WTC11 (cell line): ENCODE data around the gene GPR18. TPM values are rescaled to one million over a fixed set of nuclear protein-coding genes. Genes with fewer than 3 reads are reported as not detected.

ENCODE experiments used
- ATAC-seq: fragments of 200-7000 bp; cut with Tn5 transposase; 2 replicates; pipeline ENCODE4 v1.10.0; 2021; ENCODE audit warnings: mild to moderate bottlenecking, moderate library complexity
- CTCF ChIA-PET: fragments of 300-600 bp; sonication (Branson Sonifier 250); formaldehyde crosslinking; loops from one replicate; lab custom pipeline; 2021; ENCODE audit warnings: antibody characterized with exemption; lab: Charles Lee
- POLR2A ChIA-PET: fragments of 350-600 bp; sonication (Branson Sonifier 250); formaldehyde crosslinking; loops from one replicate; lab custom pipeline; 2021; ENCODE audit warnings: antibody characterized with exemption; lab: Charles Lee
- DNase-seq: peaks from one replicate; pipeline ENCODE4 v3.0.0; 2021; ENCODE audit warnings: low spot score
- H3K27ac Mint-ChIP-seq: 2 replicates; pipeline ENCODE4 v1.8.0; 2021; ENCODE audit warnings: mixed read lengths
- H3K27me3 Mint-ChIP-seq: 2 replicates; pipeline ENCODE4 v1.8.0; 2021; ENCODE audit warnings: low read depth, mild to moderate bottlenecking, moderate library complexity, mixed read lengths
- H3K36me3 Mint-ChIP-seq: 2 replicates; pipeline ENCODE4 v1.8.0; 2021; ENCODE audit warnings: mixed read lengths
- H3K4me1 Mint-ChIP-seq: 2 replicates; pipeline ENCODE4 v1.8.0; 2022; ENCODE audit warnings: mixed read lengths
- H3K4me3 Mint-ChIP-seq: 2 replicates; pipeline ENCODE4 v1.8.0; 2021; ENCODE audit warnings: mild to moderate bottlenecking, moderate library complexity, mixed read lengths
- H3K9me3 Mint-ChIP-seq: 2 replicates; pipeline ENCODE4 v1.8.0; 2021; ENCODE audit warnings: mixed read lengths
- AFF4 ChIP-seq: sonication (generic); formaldehyde crosslinking; IDR thresholded peaks from 2 replicates; pipeline ENCODE4 v1.8.1; 2023; ENCODE audit warnings: mild to moderate bottlenecking, missing genetic modification reagents, borderline replicate concordance
- ATF1 ChIP-seq: sonication (generic); formaldehyde crosslinking; IDR thresholded peaks from 2 replicates; pipeline ENCODE4 v1.8.1; 2023; ENCODE audit warnings: mild to moderate bottlenecking, moderate library complexity, missing genetic modification reagents
- ATF6 ChIP-seq: sonication (generic); formaldehyde crosslinking; IDR thresholded peaks from 2 replicates; pipeline ENCODE4 v1.8.1; 2023; ENCODE audit warnings: mild to moderate bottlenecking, missing genetic modification reagents
- CDX4 ChIP-seq: fragments of 250-450 bp; sonication (Bioruptor Pico); IDR thresholded peaks from 2 replicates; pipeline ENCODE4 v1.9.0; 2021; ENCODE audit warnings: moderate library complexity, mild to moderate bottlenecking, inconsistent platforms, borderline replicate concordance
- FOXP4 ChIP-seq: sonication (generic); formaldehyde crosslinking; IDR thresholded peaks from 2 replicates; pipeline ENCODE4 v1.8.0; 2022; ENCODE audit warnings: mild to moderate bottlenecking, missing genetic modification reagents
- GRHL2 ChIP-seq: fragments of 250-450 bp; sonication (Bioruptor Pico); IDR thresholded peaks from 2 replicates; pipeline ENCODE4 v1.8.0; 2022; ENCODE audit warnings: mild to moderate bottlenecking, moderate library complexity; ENCODE audit not compliant: insufficient replicate concordance, severe bottlenecking
- GTF2I ChIP-seq: fragments of 250-450 bp; sonication (Bioruptor Pico); conservative IDR thresholded peaks from 2 replicates; pipeline ENCODE4 v1.4.0; 2021; ENCODE audit warnings: mild to moderate bottlenecking
- NFYB ChIP-seq: sonication (generic); formaldehyde crosslinking; conservative IDR thresholded peaks from 2 replicates; pipeline ENCODE4 v1.8.0; 2022; ENCODE audit warnings: low read depth, missing genetic modification reagents
- NR2C2 ChIP-seq: sonication (generic); formaldehyde crosslinking; IDR thresholded peaks from 2 replicates; pipeline ENCODE4 v1.8.0; 2022; ENCODE audit warnings: mild to moderate bottlenecking, missing genetic modification reagents
- PREB ChIP-seq: sonication (generic); formaldehyde crosslinking; IDR thresholded peaks from 2 replicates; pipeline ENCODE4 v1.8.1; 2022; ENCODE audit warnings: mild to moderate bottlenecking, missing genetic modification reagents, moderate library complexity, borderline replicate concordance
- PRRX2 ChIP-seq: fragments of 250-450 bp; sonication (Bioruptor Pico); IDR thresholded peaks from 2 replicates; pipeline ENCODE4 v1.8.0; 2021; ENCODE audit warnings: mild to moderate bottlenecking
- SMAD3 ChIP-seq: sonication (generic); formaldehyde crosslinking; IDR thresholded peaks from 2 replicates; pipeline ENCODE4 v1.8.0; 2022; ENCODE audit warnings: missing genetic modification reagents, mild to moderate bottlenecking, borderline replicate concordance
- SOX15 ChIP-seq: fragments of 250-450 bp; sonication (Bioruptor Pico); IDR thresholded peaks from 2 replicates; pipeline ENCODE4 v1.9.0; 2021; ENCODE audit warnings: mild to moderate bottlenecking
- SP1 ChIP-seq: sonication (generic); formaldehyde crosslinking; conservative IDR thresholded peaks from 2 replicates; pipeline ENCODE4 v1.8.1; 2022; ENCODE audit warnings: missing genetic modification reagents
- TEAD1 ChIP-seq: sonication (generic); formaldehyde crosslinking; IDR thresholded peaks from 2 replicates; pipeline ENCODE4 v1.8.0; 2022; ENCODE audit warnings: mild to moderate bottlenecking, missing genetic modification reagents
- TEAD4 ChIP-seq: sonication (generic); formaldehyde crosslinking; IDR thresholded peaks from 2 replicates; pipeline ENCODE4 v1.8.0; 2022; ENCODE audit warnings: mild to moderate bottlenecking, missing genetic modification reagents
- ZBTB43 ChIP-seq: sonication (generic); formaldehyde crosslinking; IDR thresholded peaks from 2 replicates; pipeline ENCODE4 v1.8.1; 2023; ENCODE audit warnings: mild to moderate bottlenecking, missing genetic modification reagents
- total RNA-seq: library from RNA; stranded (reverse); gene quantifications from 3 replicates; pipeline ENCODE4 v1.2.3, GENCODE V29; 2021

GPR18 gene
- total RNA-seq, 1 experiment from 2014 or later: 0.09 TPM

GRCh38 chr13:99218969-99219368 lies 39.2 kb downstream of the GPR18 start:
- CTCF ChIA-PET: interaction anchor here (1.1 kb wide), 1 partner anchor 43 kb away, joined by 3 read pairs; no protein-coding TSS in a partner anchor
- Mint-ChIP-seq H3K9me3 (peaks cover 4% of the 10 kb centered on the region; the same call in 1 of the 2 replicates), H3K27ac (0 out of 2 replicates have a peak overlapping the region, but pooled peaks have one; percentile 71), H3K4me1 (peaks cover 48% of the 10 kb centered on the region), H3K4me3 (no peak overlapping the region)
- no peak for ATAC-seq
- no peak for DNase-seq
- no peak for TF ChIP-seq SMAD3
- no peak for TF ChIP-seq NR2C2 (CRISPR knock-in tag)
- TF ChIP-seq SP1 (CRISPR knock-in tag): no peak
- no peak for TF ChIP-seq ZBTB43 (CRISPR knock-in tag)
- TF ChIP-seq FOXP4 (CRISPR knock-in tag): no peak
- TF ChIP-seq NFYB (CRISPR knock-in tag): no peak
- no peak for TF ChIP-seq ATF1 (CRISPR knock-in tag)
- no peak for TF ChIP-seq TEAD4 (CRISPR knock-in tag)
- TF ChIP-seq PRRX2: no peak
- TF ChIP-seq SOX15 (CRISPR knock-in tag): no peak
- no peak for TF ChIP-seq GRHL2 (CRISPR knock-in tag)
- no peak for TF ChIP-seq CDX4 (CRISPR knock-in tag)
- no peak for TF ChIP-seq ATF6 (CRISPR knock-in tag)
- TF ChIP-seq AFF4 (CRISPR knock-in tag): no peak
- no peak for TF ChIP-seq TEAD1
- TF ChIP-seq GTF2I (CRISPR knock-in tag): no peak
- TF ChIP-seq PREB (CRISPR knock-in tag): no peak
- TF ChIP-seq, all 79 proteins: peak for 0
- Mint-ChIP-seq H3K36me3 (peaks cover 8% of the 10 kb centered on the region), H3K27me3 (no peaks in the 10 kb centered on the region)
- POLR2A ChIA-PET: no interaction called here
